Activated CD4-positive, alpha-beta T cell treated with anti-CD3 and anti-CD28 coated beads, Interleukin-2, amount 50 U/mL, for 48 hours (primary cell): ENCODE measurements around the gene ARID1B.

ENCODE experiments used
- DNase-seq, 2 experiments: peaks; one replicate each; pipeline ENCODE4 v3.0.0-alpha.2; 2020

ARID1B gene

GRCh38 chr6:156910938-156911337 is 133.8 kb downstream of the ARID1B start:
- DNase-seq: no peak

GRCh38 chr6:156911581-156911980 is 134.4 kb downstream of the ARID1B start:
- DNase-seq: no peak

GRCh38 chr6:156912431-156912830 is 135.3 kb downstream of the ARID1B start:
- DNase-seq: no peak

GRCh38 chr6:156914181-156914580 is 137.0 kb downstream of the ARID1B start:
- DNase-seq: no peak

- DNase-seq: no peak
Observed at GRCh38 chr6:156916130-156916801, 139.1 kb downstream of the ARID1B start.

GRCh38 chr6:156917213-156917612 is 140.0 kb downstream of the ARID1B start:
- DNase-seq: no peak

GRCh38 chr6:156918647-156919046 is 141.5 kb downstream of the ARID1B start:
- no peak for DNase-seq

GRCh38 chr6:156919370-156919769 is 142.2 kb downstream of the ARID1B start:
- DNase-seq: no peak

GRCh38 chr6:156919814-156920369 is 142.7 kb downstream of the ARID1B start:
- no peak for DNase-seq

GRCh38 chr6:156924246-156924645 is 147.1 kb downstream of the ARID1B start:
- no peak for DNase-seq

- no peak for DNase-seq
Observed at GRCh38 chr6:156925026-156925425, 147.8 kb downstream of the ARID1B start.

GRCh38 chr6:156925718-156926607 is 148.8 kb downstream of the ARID1B start:
- DNase-seq: no peak

GRCh38 chr6:156928126-156928525 is 150.9 kb downstream of the ARID1B start:
- no peak for DNase-seq

- no peak for DNase-seq
Observed at GRCh38 chr6:156928972-156929371, 151.8 kb downstream of the ARID1B start.

GRCh38 chr6:156931283-156931682 is 154.1 kb downstream of the ARID1B start:
- DNase-seq: no peak

GRCh38 chr6:156933201-156934068 is 156.3 kb downstream of the ARID1B start:
- DNase-seq: no peak

- DNase-seq: no peak
Observed at GRCh38 chr6:156934069-156934460, 156.9 kb downstream of the ARID1B start.

- no peak for DNase-seq
Observed at GRCh38 chr6:156935000-156935399, 157.8 kb downstream of the ARID1B start.

GRCh38 chr6:156938143-156938542 is 161.0 kb downstream of the ARID1B start:
- no peak for DNase-seq

- DNase-seq: no peak
Observed at GRCh38 chr6:156940221-156940620, 163.0 kb downstream of the ARID1B start.

GRCh38 chr6:156942266-156942665 is 165.1 kb downstream of the ARID1B start:
- DNase-seq: no peak

- no peak for DNase-seq
Observed at GRCh38 chr6:156943166-156943565, 166.0 kb downstream of the ARID1B start.

- no peak for DNase-seq
Observed at GRCh38 chr6:156943816-156944215, 166.6 kb downstream of the ARID1B start.
